ENCODE results near the gene DNAJC4.

DNAJC4 gene

GRCh38 chr11:64237484-64237951, 7.2 kb downstream of the DNAJC4 start:
- Histone ChIP-seq H3K27ac (peak overlapping the region in 1 of 2 donors; percentile 31), H3K4me3 (no peak overlapping the region)
- no peak for DNase-seq (ENCODE audit: low spot score)
- TF ChIP-seq, protein P1, sequence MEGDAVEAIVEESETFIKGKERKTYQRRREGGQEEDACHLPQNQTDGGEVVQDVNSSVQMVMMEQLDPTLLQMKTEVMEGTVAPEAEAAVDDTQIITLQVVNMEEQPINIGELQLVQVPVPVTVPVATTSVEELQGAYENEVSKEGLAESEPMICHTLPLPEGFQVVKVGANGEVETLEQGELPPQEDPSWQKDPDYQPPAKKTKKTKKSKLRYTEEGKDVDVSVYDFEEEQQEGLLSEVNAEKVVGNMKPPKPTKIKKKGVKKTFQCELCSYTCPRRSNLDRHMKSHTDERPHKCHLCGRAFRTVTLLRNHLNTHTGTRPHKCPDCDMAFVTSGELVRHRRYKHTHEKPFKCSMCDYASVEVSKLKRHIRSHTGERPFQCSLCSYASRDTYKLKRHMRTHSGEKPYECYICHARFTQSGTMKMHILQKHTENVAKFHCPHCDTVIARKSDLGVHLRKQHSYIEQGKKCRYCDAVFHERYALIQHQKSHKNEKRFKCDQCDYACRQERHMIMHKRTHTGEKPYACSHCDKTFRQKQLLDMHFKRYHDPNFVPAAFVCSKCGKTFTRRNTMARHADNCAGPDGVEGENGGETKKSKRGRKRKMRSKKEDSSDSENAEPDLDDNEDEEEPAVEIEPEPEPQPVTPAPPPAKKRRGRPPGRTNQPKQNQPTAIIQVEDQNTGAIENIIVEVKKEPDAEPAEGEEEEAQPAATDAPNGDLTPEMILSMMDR (IDR thresholded peaks at IDR 0.05) = no peak

- no peak for DNase-seq (ENCODE audit: low spot score)
- Histone ChIP-seq H3K27ac (no peak overlapping the region), H3K4me3 (no peak overlapping the region)
- TF ChIP-seq, protein P1 (IDR thresholded peaks at IDR 0.05) = no peak
Observed at GRCh38 chr11:64238076-64238475, 7.7 kb downstream of the DNAJC4 start.

DNA sequence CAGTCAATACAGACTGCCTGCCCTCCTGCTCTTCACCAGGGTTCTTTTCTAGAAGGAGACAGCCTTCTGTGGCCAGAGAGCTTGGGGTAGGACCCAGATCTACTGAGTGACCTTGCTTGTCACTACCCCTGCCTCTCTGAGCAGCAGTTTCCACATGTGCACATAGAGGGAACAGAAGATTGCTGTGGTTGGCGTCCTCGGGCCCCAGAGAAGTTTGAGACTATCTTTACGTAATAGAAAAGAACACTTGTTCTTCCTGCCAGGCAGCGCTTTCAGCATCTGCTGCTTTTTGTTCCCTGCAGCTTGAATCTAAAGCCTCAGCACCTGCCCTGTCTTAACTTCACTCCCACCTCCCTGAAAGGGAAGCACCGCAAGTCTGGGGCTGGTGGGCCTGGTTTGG, 8.7 kb downstream of the DNAJC4 start:
- Histone ChIP-seq H3K27ac (peak overlapping the region in 1 of 2 donors; percentile 56), H3K4me3 (no peak overlapping the region)
- TF ChIP-seq, protein P1 (IDR thresholded peaks at IDR 0.05) = no peak
- DNase-seq (ENCODE audit: low spot score) = no peak

GRCh38 chr11:64239662-64240434, 9.5 kb downstream of the DNAJC4 start:
- peak overlapping the region; percentile 96 for H3K4me3 ChIP-seq
- TF ChIP-seq, protein P1 (IDR thresholded peaks at IDR 0.05) = no peak
- H3K27ac ChIP-seq = peak overlapping the region; percentile 100
- no peak for DNase-seq (ENCODE audit: low spot score)

GRCh38 chr11:64240435-64241240, 10.3 kb downstream of the DNAJC4 start, which contains the start of gene FKBP2:
Gene FKBP2 (plus strand): TSS chr11:64241095. CDS start chr11:64242388, 1,293 bp downstream.
- DNase-seq (ENCODE audit: low spot score) = peak; percentile 99
- Histone ChIP-seq H3K4me3 (peak within 1 kb of the TSS; percentile 96), H3K27ac (peak within 1 kb of the TSS; percentile 100)
- TF ChIP-seq, protein P1 (IDR thresholded peaks at IDR 0.05) = no peak

GRCh38 chr11:64241241-64241490, 10.8 kb downstream of the DNAJC4 start:
- Histone ChIP-seq H3K4me3 (peak overlapping the region; percentile 96), H3K27ac (peak overlapping the region; percentile 100)
- TF ChIP-seq, protein P1 (IDR thresholded peaks at IDR 0.05) = no peak
- DNase-seq (ENCODE audit: low spot score) = peak; percentile 100

All from coronary artery (tissue), 2 donors.